NT2/D1 (cell line): ENCODE data around the gene STRBP.

Source experiments
- DNase-seq: peaks from one replicate; pipeline ENCODE4 v3.0.0-alpha.2; 2011; ENCODE audit warnings: low read depth, low spot score
- H3K27me3 ChIP-seq: 2 replicates; pipeline ENCODE4 v1.6.0; 2011; ENCODE audit warnings: mild to moderate bottlenecking; ENCODE audit not compliant: insufficient read length, insufficient read depth
- H3K36me3 ChIP-seq: 2 replicates; pipeline ENCODE4 v1.6.1; 2011; ENCODE audit warnings: mild to moderate bottlenecking, low read length, mixed read lengths; ENCODE audit not compliant: insufficient read depth, insufficient read length
- H3K4me1 ChIP-seq: 2 replicates; pipeline ENCODE4 v1.5.1; 2011; ENCODE audit not compliant: insufficient read depth, insufficient read length
- H3K4me3 ChIP-seq: 2 replicates; pipeline ENCODE4 v1.5.1; 2011; ENCODE audit warnings: low read depth; ENCODE audit not compliant: insufficient read length
- H3K9ac ChIP-seq: 2 replicates; pipeline ENCODE4 v1.6.0; 2011; ENCODE audit warnings: low read depth; ENCODE audit not compliant: insufficient read length
- H3K9me3 ChIP-seq: 2 replicates; pipeline ENCODE4 v1.5.1; 2011; ENCODE audit warnings: mild to moderate bottlenecking, low read length; ENCODE audit not compliant: insufficient read depth
- SUZ12 ChIP-seq: IDR thresholded peaks from 2 replicates; pipeline ENCODE4 v1.6.1; 2011; ENCODE audit not compliant: insufficient read length, insufficient read depth; ENCODE audit errors: extremely low read depth
- YY1 ChIP-seq: IDR thresholded peaks from 2 replicates; pipeline ENCODE4 v1.6.1; 2011; ENCODE audit not compliant: insufficient read length, insufficient read depth
- ZNF274 ChIP-seq: IDR thresholded peaks from 2 replicates; pipeline ENCODE4 v1.6.1; 2011; ENCODE audit warnings: mild to moderate bottlenecking, low read depth, low read length

Gene STRBP

GRCh38 chr9:123074628-123075027, 193.8 kb downstream of the STRBP start:
- no peak for TF ChIP-seq YY1
- H3K9me3 ChIP-seq, result no peaks in the 10 kb centered on the region
- DNase-seq, result no peak
- H3K36me3 ChIP-seq, result peaks cover 37% of the 10 kb centered on the region
- H3K4me1 ChIP-seq, result no peaks in the 10 kb centered on the region
- no peak overlapping the region for H3K4me3 ChIP-seq
- H3K27me3 ChIP-seq, result no peaks in the 10 kb centered on the region
- no peak overlapping the region for H3K9ac ChIP-seq

GRCh38 chr9:123073991-123074422, 194.4 kb downstream of the STRBP start:
- Histone ChIP-seq H3K4me1 (no peaks in the 10 kb centered on the region), H3K9me3 (no peaks in the 10 kb centered on the region), H3K36me3 (peaks cover 36% of the 10 kb centered on the region), H3K4me3 (no peak overlapping the region), H3K9ac (no peak overlapping the region), H3K27me3 (no peaks in the 10 kb centered on the region)
- TF ChIP-seq YY1 (no peak), SUZ12 (no peak), ZNF274 (no peak)
- no peak for DNase-seq

- H3K4me3 ChIP-seq, result no peak overlapping the region
- no peaks in the 10 kb centered on the region for H3K4me1 ChIP-seq
- no peak for TF ChIP-seq SUZ12
- no peak for TF ChIP-seq ZNF274
- TF ChIP-seq YY1, result no peak
- DNase-seq, result no peak
- peaks cover 33% of the 10 kb centered on the region for H3K36me3 ChIP-seq
- H3K27me3 ChIP-seq, result no peaks in the 10 kb centered on the region
- no peaks in the 10 kb centered on the region for H3K9me3 ChIP-seq
- no peak overlapping the region for H3K9ac ChIP-seq
These were observed 194.9 kb downstream of the STRBP start for GRCh38 chr9:123073441-123073840.

DNA sequence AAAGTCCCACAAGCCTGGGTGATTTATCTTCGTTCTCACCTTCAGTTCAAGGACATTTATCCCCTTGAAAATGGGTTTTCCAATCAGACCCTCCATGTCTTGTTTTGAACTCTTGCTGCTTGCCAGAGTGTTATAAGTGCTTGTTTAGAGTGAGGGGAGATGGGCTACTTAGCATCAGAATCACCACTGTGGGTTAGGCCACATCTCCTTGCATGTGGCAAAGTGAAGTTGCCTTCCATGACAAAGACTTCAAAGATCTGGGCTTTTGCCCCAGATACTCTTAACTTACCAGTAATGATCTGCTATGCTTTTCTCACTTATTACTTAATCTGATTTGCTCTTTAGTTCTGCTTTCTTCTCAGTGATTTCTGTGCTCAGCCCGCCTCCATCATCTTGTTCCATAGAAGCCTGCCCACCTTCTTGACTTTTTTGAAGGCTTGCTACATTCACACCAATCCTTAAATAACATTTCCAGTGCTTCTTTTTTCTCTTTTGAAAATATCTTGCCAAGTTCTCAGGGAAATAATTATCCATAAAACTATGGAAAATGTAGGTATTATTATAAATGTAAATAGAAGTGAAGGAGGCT, 195.9 kb downstream of the STRBP start:
- no peaks in the 10 kb centered on the region for H3K4me1 ChIP-seq
- H3K36me3 ChIP-seq, result peaks cover 36% of the 10 kb centered on the region
- H3K4me3 ChIP-seq, result no peak overlapping the region
- TF ChIP-seq SUZ12 (no peak), ZNF274 (no peak), YY1 (no peak)
- H3K9ac ChIP-seq, result no peak overlapping the region
- DNase-seq, result peak; percentile 90
- H3K27me3 ChIP-seq, result no peaks in the 10 kb centered on the region
- no peaks in the 10 kb centered on the region for H3K9me3 ChIP-seq
